H9 (cell line): ENCODE measurements around the gene SLC36A2. TPM values are rescaled to one million over a fixed set of nuclear protein-coding genes. Genes with fewer than 3 reads are reported as not detected.

ENCODE experiments used
- DNase-seq: peaks from one replicate; pipeline ENCODE4 v3.0.0-alpha.2; 2017
- H2AFZ ChIP-seq: one replicate; pipeline ENCODE4 v1.6.1; 2013; ENCODE audit warnings: mild to moderate bottlenecking, low read length, control low read depth, moderate library complexity
- H2AK5ac ChIP-seq: 2 replicates; pipeline ENCODE4 v1.6.1; 2013; ENCODE audit warnings: low read length, control low read depth, mixed read lengths; ENCODE audit not compliant: insufficient read length
- H2BK120ac ChIP-seq: one replicate; pipeline ENCODE4 v1.6.1; 2013; ENCODE audit warnings: low read depth, mild to moderate bottlenecking, low read length, control low read depth, inconsistent platforms; ENCODE audit not compliant: poor library complexity, severe bottlenecking
- H2BK12ac ChIP-seq: 2 replicates; pipeline ENCODE4 v1.6.1; 2013; ENCODE audit warnings: low read length, control low read depth, mixed read lengths, low read depth; ENCODE audit not compliant: insufficient read length
- H2BK15ac ChIP-seq: 2 replicates; pipeline ENCODE4 v1.6.1; 2013; ENCODE audit warnings: low read depth, low read length, control low read depth
- H2BK20ac ChIP-seq: one replicate; pipeline ENCODE4 v1.6.1; 2013; ENCODE audit warnings: low read depth, mild to moderate bottlenecking, low read length, control low read depth, inconsistent platforms; ENCODE audit not compliant: poor library complexity, severe bottlenecking
- H2BK5ac ChIP-seq: 2 replicates; pipeline ENCODE4 v1.6.1; 2013; ENCODE audit warnings: low read length, control low read depth, mixed read lengths; ENCODE audit not compliant: insufficient read length
- H3K14ac ChIP-seq: 2 replicates; pipeline ENCODE4 v1.6.1; 2013; ENCODE audit warnings: low read length, control low read depth; ENCODE audit not compliant: insufficient read depth
- H3K18ac ChIP-seq: 2 replicates; pipeline ENCODE4 v1.6.1; 2013; ENCODE audit warnings: low read depth, mild to moderate bottlenecking, mixed read lengths, low read length, control low read depth; ENCODE audit not compliant: insufficient read length
- H3K23ac ChIP-seq: 2 replicates; pipeline ENCODE4 v1.6.1; 2013; ENCODE audit warnings: low read length, control low read depth, mixed read lengths, low read depth; ENCODE audit not compliant: insufficient read length
- H3K23me2 ChIP-seq: 2 replicates; pipeline ENCODE4 v1.6.1; 2013; ENCODE audit warnings: low read depth, mild to moderate bottlenecking, mixed read lengths, low read length, control low read depth; ENCODE audit not compliant: insufficient read length, poor library complexity, severe bottlenecking
- H3K27ac ChIP-seq: 2 replicates; pipeline ENCODE4 v1.5.1; 2013; ENCODE audit warnings: low read length, control low read depth, mixed read lengths, low read depth; ENCODE audit not compliant: insufficient read length
- H3K27me3 ChIP-seq: 2 replicates; pipeline ENCODE4 v1.6.1; 2013; ENCODE audit warnings: low read length, control low read depth, inconsistent platforms; ENCODE audit not compliant: insufficient read depth
- H3K4ac ChIP-seq: 2 replicates; pipeline ENCODE4 v1.6.1; 2013; ENCODE audit warnings: low read depth, mild to moderate bottlenecking, control low read depth, inconsistent platforms, low read length, moderate library complexity
- H3K4me1 ChIP-seq: 2 replicates; pipeline ENCODE4 v1.6.1; 2013; ENCODE audit warnings: low read length, control low read depth, inconsistent platforms; ENCODE audit not compliant: insufficient read depth
- H3K4me2 ChIP-seq: 2 replicates; pipeline ENCODE4 v1.6.1; 2013; ENCODE audit warnings: low read length, control low read depth, mixed read lengths; ENCODE audit not compliant: insufficient read length, insufficient read depth
- H3K56ac ChIP-seq: 2 replicates; pipeline ENCODE4 v1.6.1; 2013; ENCODE audit warnings: low read depth, mild to moderate bottlenecking, mixed read lengths, low read length, control low read depth; ENCODE audit not compliant: insufficient read length
- H3K79me1 ChIP-seq: 2 replicates; pipeline ENCODE4 v1.6.1; 2013; ENCODE audit warnings: low read depth, mild to moderate bottlenecking, moderate library complexity, low read length, control low read depth, inconsistent platforms; ENCODE audit not compliant: insufficient read depth, poor library complexity, severe bottlenecking
- H3K79me2 ChIP-seq: 2 replicates; pipeline ENCODE4 v1.6.1; 2013; ENCODE audit warnings: low read length, control low read depth, inconsistent platforms; ENCODE audit not compliant: insufficient read depth
- H3K9ac ChIP-seq: 2 replicates; pipeline ENCODE4 v1.6.1; 2013; ENCODE audit warnings: low read length, control low read depth, mixed read lengths; ENCODE audit not compliant: insufficient read length; ENCODE audit errors: extremely low read depth
- H3K9me3 ChIP-seq: one replicate; pipeline ENCODE4 v1.6.1; 2013; ENCODE audit warnings: low read depth, low read length, inconsistent platforms; ENCODE audit not compliant: control insufficient read depth
- H3T11ph ChIP-seq: one replicate; pipeline ENCODE4 v1.6.1; 2013; ENCODE audit warnings: mild to moderate bottlenecking, low read length, control low read depth, inconsistent platforms
- H4K20me1 ChIP-seq: one replicate; pipeline ENCODE4 v1.6.1; 2013; ENCODE audit not compliant: control insufficient read depth, insufficient read length, insufficient read depth
- H4K5ac ChIP-seq: 2 replicates; pipeline ENCODE4 v1.6.1; 2013; ENCODE audit warnings: low read depth, mild to moderate bottlenecking, mixed read lengths, low read length, control low read depth; ENCODE audit not compliant: insufficient read length
- H4K8ac ChIP-seq: replicated peaks from 2 replicates; pipeline ENCODE4 v1.6.1; 2013; ENCODE audit warnings: low read length, control low read depth, mixed read lengths, low read depth; ENCODE audit not compliant: insufficient read length
- H4K91ac ChIP-seq: 2 replicates; pipeline ENCODE4 v1.6.1; 2013; ENCODE audit warnings: low read depth, mild to moderate bottlenecking, moderate library complexity, mixed read lengths, low read length, control low read depth; ENCODE audit not compliant: insufficient read length
- H3K27ac Mint-ChIP-seq, 3 experiments: 2 replicates in 2 of 3; 3 replicates in 1 of 3; pipeline ENCODE4 v1.8.0; 2020 to 2021; ENCODE audit warnings: mixed read lengths in 3 of 3, mild to moderate bottlenecking in 1 of 3, moderate library complexity in 1 of 3
- H3K27me3 Mint-ChIP-seq: 2 replicates; pipeline ENCODE4 v1.8.0; 2021; ENCODE audit warnings: low read depth, mild to moderate bottlenecking, moderate library complexity, mixed read lengths
- H3K36me3 Mint-ChIP-seq, 3 experiments: 2 replicates in 2 of 3; 3 replicates in 1 of 3; pipeline ENCODE4 v1.8.0; 2020 to 2021; ENCODE audit warnings: low read depth in 3 of 3, mixed read lengths in 3 of 3; ENCODE audit not compliant: insufficient read depth in 1 of 3
- H3K4me1 Mint-ChIP-seq, 2 experiments: 2 replicates each; pipeline ENCODE4 v1.8.0; 2020; ENCODE audit warnings: mixed read lengths in 2 of 2
- H3K4me3 Mint-ChIP-seq, 2 experiments: 2 replicates in 1 of 2; 3 replicates in 1 of 2; pipeline ENCODE4 v1.8.0; 2020 to 2021; ENCODE audit warnings: mild to moderate bottlenecking in 2 of 2, mixed read lengths in 2 of 2, moderate library complexity in 1 of 2
- H3K9me3 Mint-ChIP-seq, 2 experiments: 2 replicates in 1 of 2; 3 replicates in 1 of 2; pipeline ENCODE4 v1.8.0; 2020; ENCODE audit warnings: mild to moderate bottlenecking in 2 of 2, mixed read lengths in 2 of 2, moderate library complexity in 1 of 2
- WGBS: extraction: QIAGEN DNeasy Blood & Tissue Kit; methylation state at CpG from one replicate; pipeline ENCODE4 v1.1.7; 2013; ENCODE audit warnings: missing lambda C conversion rate, low lambda C conversion rate, mixed read lengths; ENCODE audit not compliant: insufficient read length; ENCODE audit errors: extremely low coverage; 5-methylcytosine and 5-hydroxymethylcytosine counted together
- total RNA-seq: library from RNA; stranded (reverse); gene quantifications from 2 replicates; pipeline ENCODE4 v1.2.1, GENCODE V29; 2021
- TF ChIP-seq, protein P1 (sequence below): fragments of 200-600 bp; sonication (generic); conservative IDR thresholded peaks from 3 replicates; pipeline ENCODE4 v1.8.0; 2021; ENCODE audit warnings: antibody characterized with exemption, mild to moderate bottlenecking

The SLC36A2 gene
- total RNA-seq, 1 experiment from 2014 or later: 0.15 TPM

DNA sequence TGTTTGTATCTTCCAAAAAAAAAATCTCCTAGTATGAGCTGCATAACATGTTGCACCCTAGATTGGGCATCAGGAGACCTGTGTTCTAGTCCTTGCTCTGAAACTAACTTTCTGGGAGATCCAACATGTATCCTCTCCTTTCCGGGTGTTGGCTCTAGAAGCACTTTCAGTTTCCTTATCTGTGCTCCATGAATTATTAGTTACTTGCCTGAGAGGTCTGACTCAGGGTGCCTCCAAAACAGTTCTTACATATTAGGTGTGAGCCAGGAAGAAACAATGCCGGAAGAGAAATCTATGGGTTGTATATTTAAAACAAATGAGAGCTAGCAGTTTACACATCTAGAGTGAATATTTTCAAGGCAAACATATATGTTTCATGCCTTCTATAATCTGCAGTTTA lies 36.7 kb upstream of the SLC36A2 start:
- Mint-ChIP-seq H3K27ac (0 out of 7 replicates have a peak overlapping the region, but pooled peaks of 1 of the 3 experiments have one; percentile 70), H3K36me3 (no peaks in the 10 kb centered on the region; a peak in 3 of 7 replicates), H3K4me1 (peaks cover 57 to 60% of the 10 kb centered on the region in 2 experiments), H3K4me3 (no peak overlapping the region), H3K27me3 (peaks cover 3% of the 10 kb centered on the region; the same call in 1 of the 2 replicates), H3K9me3 (no peaks in the 10 kb centered on the region)
- no peak overlapping the region for H2BK12ac ChIP-seq
- WGBS: no CpG with 5 or more reads among the region's 2 CpGs
- no peak for DNase-seq
- no peak overlapping the region for H3K14ac ChIP-seq
- no peaks in the 10 kb centered on the region for H3K27me3 ChIP-seq
- no peak overlapping the region for H2BK20ac ChIP-seq
- TF ChIP-seq, protein P1, sequence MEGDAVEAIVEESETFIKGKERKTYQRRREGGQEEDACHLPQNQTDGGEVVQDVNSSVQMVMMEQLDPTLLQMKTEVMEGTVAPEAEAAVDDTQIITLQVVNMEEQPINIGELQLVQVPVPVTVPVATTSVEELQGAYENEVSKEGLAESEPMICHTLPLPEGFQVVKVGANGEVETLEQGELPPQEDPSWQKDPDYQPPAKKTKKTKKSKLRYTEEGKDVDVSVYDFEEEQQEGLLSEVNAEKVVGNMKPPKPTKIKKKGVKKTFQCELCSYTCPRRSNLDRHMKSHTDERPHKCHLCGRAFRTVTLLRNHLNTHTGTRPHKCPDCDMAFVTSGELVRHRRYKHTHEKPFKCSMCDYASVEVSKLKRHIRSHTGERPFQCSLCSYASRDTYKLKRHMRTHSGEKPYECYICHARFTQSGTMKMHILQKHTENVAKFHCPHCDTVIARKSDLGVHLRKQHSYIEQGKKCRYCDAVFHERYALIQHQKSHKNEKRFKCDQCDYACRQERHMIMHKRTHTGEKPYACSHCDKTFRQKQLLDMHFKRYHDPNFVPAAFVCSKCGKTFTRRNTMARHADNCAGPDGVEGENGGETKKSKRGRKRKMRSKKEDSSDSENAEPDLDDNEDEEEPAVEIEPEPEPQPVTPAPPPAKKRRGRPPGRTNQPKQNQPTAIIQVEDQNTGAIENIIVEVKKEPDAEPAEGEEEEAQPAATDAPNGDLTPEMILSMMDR: no peak
- H2BK15ac ChIP-seq: no peak overlapping the region
- no peaks in the 10 kb centered on the region for H4K20me1 ChIP-seq
- H2AFZ ChIP-seq: no peak overlapping the region
- no peak overlapping the region for H4K5ac ChIP-seq
- H2AK5ac ChIP-seq: no peak overlapping the region
- H3K79me1 ChIP-seq: no peaks in the 10 kb centered on the region
- H3K18ac ChIP-seq: no peak overlapping the region
- no peaks in the 10 kb centered on the region for H3K79me2 ChIP-seq
- H3K4me1 ChIP-seq: peaks cover 13% of the 10 kb centered on the region
- H3K9me3 ChIP-seq: no peaks in the 10 kb centered on the region
- H3K4ac ChIP-seq: no peak overlapping the region
- H2BK5ac ChIP-seq: no peak overlapping the region
- H3T11ph ChIP-seq: no peak overlapping the region
- no peak overlapping the region for H3K23ac ChIP-seq
- no peaks in the 10 kb centered on the region for H3K23me2 ChIP-seq
- H3K4me2 ChIP-seq: no peak overlapping the region
- no peak overlapping the region for H3K56ac ChIP-seq
- no peak overlapping the region for H4K8ac ChIP-seq
- H3K27ac ChIP-seq: no peak overlapping the region
- H2BK120ac ChIP-seq: no peak overlapping the region
- no peak overlapping the region for H4K91ac ChIP-seq
- H3K9ac ChIP-seq: no peak overlapping the region
